Heart right ventricle (tissue), 16 donors: ENCODE measurements around the gene RHOV. TPM values are rescaled to one million over a fixed set of nuclear protein-coding genes. Genes with fewer than 3 reads are reported as not detected.

ENCODE experiments used
- ATAC-seq, 8 donors: fragments of 200-7000 bp; cut with Tn5 transposase; one replicate each; pipeline ENCODE4 v1.9.1; 2020; ENCODE audit warnings: mild to moderate bottlenecking in 8 of 8, moderate library complexity in 8 of 8, moderate number of reproducible peaks in 1 of 8
- DNase-seq, 2 donors: peaks; one replicate each; pipeline ENCODE4 v3.0.0-alpha.2; 2020
- H3K27ac ChIP-seq, 10 donors: fragments of 200-600 bp; sonication (generic) in 2 of 10; one replicate each; pipeline versions ENCODE4 v1.5.0 to v1.8.0; 2020 to 2022; ENCODE audit warnings: mild to moderate bottlenecking in 3 of 10
- H3K27me3 ChIP-seq, 7 donors: fragments of 200-600 bp; one replicate each; pipeline ENCODE4 v1.8.0; 2021 to 2022; ENCODE audit warnings: mild to moderate bottlenecking in 2 of 7
- H3K36me3 ChIP-seq, 9 donors: fragments of 200-600 bp; sonication (generic) in 1 of 9; one replicate each; pipeline versions ENCODE4 v1.5.0 to v1.8.0; 2020 to 2022; ENCODE audit warnings: mild to moderate bottlenecking in 2 of 9
- H3K4me1 ChIP-seq, 9 donors: fragments of 200-600 bp; sonication (generic) in 1 of 9; one replicate each; pipeline versions ENCODE4 v1.5.0 to v1.8.0; 2020 to 2022; ENCODE audit warnings: mild to moderate bottlenecking in 4 of 9
- H3K4me3 ChIP-seq, 10 donors: fragments of 200-600 bp; sonication (generic) in 2 of 10; one replicate each; pipeline versions ENCODE4 v1.5.0 to v1.8.0; 2020 to 2022; ENCODE audit warnings: mild to moderate bottlenecking in 7 of 10, moderate library complexity in 2 of 10
- H3K9me3 ChIP-seq, 11 donors: fragments of 200-600 bp in 10 of 11; sonication (generic) in 2 of 11; one replicate each; pipeline versions ENCODE4 v1.5.0 to v1.8.0; 2013 to 2022; ENCODE audit warnings: mild to moderate bottlenecking in 2 of 11, control low read depth in 1 of 11, moderate library complexity in 1 of 11
- WGBS, 2 donors: extraction: QIAGEN DNeasy Blood & Tissue Kit; methylation state at CpG; one replicate each; pipeline ENCODE4 v1.1.7; 2013; ENCODE audit warnings: inconsistent platforms in 1 of 2; 5-methylcytosine and 5-hydroxymethylcytosine counted together
- intact Hi-C, 10 donors: fragments of 100-400 bp; cut with DNase I; formaldehyde crosslinking; loops; one replicate each; pipeline versions ENCODE4 v1.11.1 to v1.14.2; 2022
- polyA plus RNA-seq, 2 donors: library from polyadenylated mRNA; stranded (reverse); fragments of 200-250 nt; gene quantifications; one replicate each; pipeline ENCODE4 v1.2.3, GENCODE V29; 2013
- total RNA-seq, 10 donors: library from RNA; stranded (reverse); fragmentation: NEBNext Ultra II Directional in 3 of 10; extraction: Animal tissue kit (Norgen Biotek cat#: 25700) in 3 of 10; gene quantifications; one replicate each; pipeline versions ENCODE4 v1.2.1 to v1.2.4, GENCODE V29; 2021 to 2023
- TF ChIP-seq, protein P1 (sequence below), 9 donors: fragments of 200-600 bp; sonication (generic) in 2 of 9; IDR thresholded peaks; one replicate each; pipeline versions ENCODE4 v1.5.0 to v1.8.0; 2021 to 2022; ENCODE audit warnings: antibody characterized with exemption in 9 of 9, mild to moderate bottlenecking in 5 of 9, moderate library complexity in 1 of 9
- donor health status: Arrhythmogenic right ventricular cardiomyopathy.
- donor health status: ischemic (EF 13 %, LVEDD 7.1; RV severe dilation, severe dysfunction).
- donor health status: healthy with polysubstance abuse.
- donor health status: DM: no; HTN: yes; CAD: no.
- donor health status: DM: no; HTN: no; CAD: no.
- donor health status: ischemic (EF 25% LVEDD 6.9; RV normal size, moderate dysfunction).
- donor health status: ischemic (EF 25% LVEDD 5.7; RV mildly dilated, moderate dysfunction).
- donor health status: healthy.
- donor health status: DM: yes; HTN: yes; CAD: no.
- donor health status: Ischemic cardiomyopathy.
- donor health status: ischemic (EF 35%, LVEDD 5.7; RV mildly dilated, moderate dysfunction).
- donor health status: nonischemic (EF 11% LVEDD 7.7; RV severe dilation, severe dysfunction).
- donor health status: DM: yes; HTN: yes; CAD: no.
- donor health status: PGD.
- donor health status: ischemic (EF 29% LVEDD 5.4; RV normal size, mild dysfunction).
- donor health status: nonischemic (EF 23%, LVEDD 6.1; RV moderate dilation, normal function).

The RHOV gene
- total and polyA plus RNA-seq, 12 donors = 0.03 TPM; not detected in 11

DNA sequence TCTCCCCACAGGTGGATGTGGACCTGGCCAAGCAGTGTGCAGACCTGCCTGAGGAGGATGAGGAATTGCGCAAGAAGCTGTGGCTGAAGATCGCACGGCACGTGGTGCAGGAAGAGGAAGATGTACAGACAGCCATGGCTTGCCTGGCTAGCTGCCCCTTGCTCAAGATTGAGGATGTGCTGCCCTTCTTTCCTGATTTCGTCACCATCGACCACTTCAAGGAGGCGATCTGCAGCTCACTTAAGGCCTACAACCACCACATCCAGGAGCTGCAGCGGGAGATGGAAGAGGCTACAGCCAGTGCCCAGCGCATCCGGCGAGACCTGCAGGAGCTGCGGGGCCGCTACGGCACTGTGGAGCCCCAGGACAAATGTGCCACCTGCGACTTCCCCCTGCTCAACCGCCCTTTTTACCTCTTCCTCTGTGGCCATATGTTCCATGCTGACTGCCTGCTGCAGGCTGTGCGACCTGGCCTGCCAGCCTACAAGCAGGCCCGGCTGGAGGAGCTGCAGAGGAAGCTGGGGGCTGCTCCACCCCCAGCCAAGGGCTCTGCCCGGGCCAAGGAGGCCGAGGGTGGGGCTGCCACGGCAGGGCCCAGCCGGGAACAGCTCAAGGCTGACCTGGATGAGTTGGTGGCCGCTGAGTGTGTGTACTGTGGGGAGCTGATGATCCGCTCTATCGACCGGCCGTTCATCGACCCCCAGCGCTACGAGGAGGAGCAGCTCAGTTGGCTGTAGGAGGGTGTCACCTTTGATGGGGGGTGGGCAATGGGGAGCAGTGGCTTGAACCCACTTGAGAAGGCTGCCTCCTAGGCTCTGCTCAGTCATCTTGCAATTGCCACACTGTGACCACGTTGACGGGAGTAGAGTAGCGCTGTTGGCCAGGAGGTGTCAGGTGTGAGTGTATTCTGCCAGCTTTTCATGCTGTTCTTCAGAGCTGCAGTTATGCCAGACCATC is 28.8 kb upstream of the RHOV start:
- WGBS, 2 donors = 82 to 88% methylated on average over 33 of the region's 33 CpGs
- Histone ChIP-seq H3K36me3 (peaks cover 0 to 67% (median 38%) of the 10 kb centered on the region in 9 donors), H3K4me1 (peaks cover 13 to 70% (median 45%) of the 10 kb centered on the region in 9 donors), H3K27ac (peak overlapping the region in 2 of 10 donors; percentile 74 to 99), H3K4me3 (no peak overlapping the region), H3K27me3 (no peaks in the 10 kb centered on the region), H3K9me3 (no peaks in the 10 kb centered on the region)
- TF ChIP-seq, protein P1, sequence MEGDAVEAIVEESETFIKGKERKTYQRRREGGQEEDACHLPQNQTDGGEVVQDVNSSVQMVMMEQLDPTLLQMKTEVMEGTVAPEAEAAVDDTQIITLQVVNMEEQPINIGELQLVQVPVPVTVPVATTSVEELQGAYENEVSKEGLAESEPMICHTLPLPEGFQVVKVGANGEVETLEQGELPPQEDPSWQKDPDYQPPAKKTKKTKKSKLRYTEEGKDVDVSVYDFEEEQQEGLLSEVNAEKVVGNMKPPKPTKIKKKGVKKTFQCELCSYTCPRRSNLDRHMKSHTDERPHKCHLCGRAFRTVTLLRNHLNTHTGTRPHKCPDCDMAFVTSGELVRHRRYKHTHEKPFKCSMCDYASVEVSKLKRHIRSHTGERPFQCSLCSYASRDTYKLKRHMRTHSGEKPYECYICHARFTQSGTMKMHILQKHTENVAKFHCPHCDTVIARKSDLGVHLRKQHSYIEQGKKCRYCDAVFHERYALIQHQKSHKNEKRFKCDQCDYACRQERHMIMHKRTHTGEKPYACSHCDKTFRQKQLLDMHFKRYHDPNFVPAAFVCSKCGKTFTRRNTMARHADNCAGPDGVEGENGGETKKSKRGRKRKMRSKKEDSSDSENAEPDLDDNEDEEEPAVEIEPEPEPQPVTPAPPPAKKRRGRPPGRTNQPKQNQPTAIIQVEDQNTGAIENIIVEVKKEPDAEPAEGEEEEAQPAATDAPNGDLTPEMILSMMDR (IDR thresholded peaks at IDR 0.05) = no peak
- intact Hi-C loops = loop anchor here in 7 of 10 donors (5.0 to 10.0 kb wide), 6 partner anchors 114 to 429 kb away; partner anchors contain the start of genes INO80 (in 3 of the 7), NUSAP1 (in 1 of the 7) and OIP5 (in 1 of the 7)
- no peak for DNase-seq
- no peak for ATAC-seq

DNA sequence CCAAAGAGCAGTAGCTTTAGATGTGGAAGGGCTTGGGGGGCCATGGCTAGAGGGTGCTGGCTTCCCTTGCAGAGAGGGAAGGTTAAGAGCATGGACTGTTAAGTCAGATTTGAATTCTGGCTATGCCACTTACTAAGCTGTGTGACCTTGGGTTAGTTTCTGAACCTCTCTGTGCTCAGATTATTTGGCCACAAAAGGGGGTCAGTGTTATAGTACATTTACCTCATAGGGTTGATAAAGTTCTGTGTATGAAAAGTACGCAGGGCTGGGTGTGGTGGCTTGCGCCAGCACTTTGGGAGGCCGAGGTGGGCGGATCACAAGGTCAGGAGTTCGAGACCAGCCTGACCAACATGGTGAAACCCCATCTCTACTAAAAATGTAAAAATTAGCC is 27.0 kb upstream of the RHOV start:
- Histone ChIP-seq H3K27me3 (no peaks in the 10 kb centered on the region), H3K27ac (no peak overlapping the region), H3K4me3 (no peak overlapping the region), H3K4me1 (peaks cover 7 to 57% (median 30%) of the 10 kb centered on the region in 9 donors), H3K9me3 (no peaks in the 10 kb centered on the region), H3K36me3 (peaks cover 0 to 85% (median 52%) of the 10 kb centered on the region in 9 donors)
- intact Hi-C loops = loop anchor here in 7 of 10 donors (5.0 to 10.0 kb wide), 6 partner anchors 116 to 431 kb away; partner anchors contain the start of genes INO80 (in 3 of the 7), NUSAP1 (in 1 of the 7) and OIP5 (in 1 of the 7)
- DNase-seq = no peak
- 76% methylated on average over 5 of the region's 5 CpGs for WGBS, 2 donors
- no peak for ATAC-seq
- TF ChIP-seq, protein P1 (IDR thresholded peaks at IDR 0.05) = no peak

DNA sequence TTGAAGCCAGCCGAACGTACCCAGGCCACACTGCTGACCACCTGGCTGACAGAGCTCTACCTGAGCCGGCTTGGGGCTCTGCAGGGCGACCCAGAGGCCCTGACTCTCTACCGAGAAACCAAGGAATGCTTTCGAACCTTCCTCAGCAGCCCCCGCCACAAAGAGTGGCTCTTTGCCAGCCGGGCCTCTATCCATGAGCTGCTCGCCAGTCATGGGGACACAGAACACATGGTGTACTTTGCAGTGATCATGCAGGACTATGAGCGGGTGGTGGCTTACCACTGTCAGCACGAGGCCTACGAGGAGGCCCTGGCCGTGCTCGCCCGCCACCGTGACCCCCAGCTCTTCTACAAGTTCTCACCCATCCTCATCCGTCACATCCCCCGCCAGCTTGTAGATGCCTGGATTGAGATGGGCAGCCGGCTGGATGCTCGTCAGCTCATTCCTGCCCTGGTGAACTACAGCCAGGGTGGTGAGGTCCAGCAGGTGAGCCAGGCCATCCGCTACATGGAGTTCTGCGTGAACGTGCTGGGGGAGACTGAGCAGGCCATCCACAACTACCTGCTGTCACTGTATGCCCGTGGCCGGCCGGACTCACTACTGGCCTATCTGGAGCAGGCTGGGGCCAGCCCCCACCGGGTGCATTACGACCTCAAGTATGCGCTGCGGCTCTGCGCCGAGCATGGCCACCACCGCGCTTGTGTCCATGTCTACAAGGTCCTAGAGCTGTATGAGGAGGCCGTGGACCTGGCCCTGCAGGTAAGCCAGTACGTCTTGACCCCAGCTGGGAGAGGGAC is 26.4 kb upstream of the RHOV start:
- TF ChIP-seq, protein P1 (IDR thresholded peaks at IDR 0.05) = no peak
- WGBS, 2 donors = 87 to 91% methylated on average over 36 of the region's 36 CpGs
- Histone ChIP-seq H3K4me1 (peaks cover 2 to 57% (median 30%) of the 10 kb centered on the region in 9 donors), H3K27me3 (no peaks in the 10 kb centered on the region), H3K27ac (no peak overlapping the region), H3K4me3 (no peak overlapping the region), H3K36me3 (peaks cover 0 to 91% (median 55%) of the 10 kb centered on the region in 9 donors), H3K9me3 (no peaks in the 10 kb centered on the region)
- DNase-seq (no peak), ATAC-seq (no peak)
- intact Hi-C loops = loop anchor here in 7 of 10 donors (5.0 to 10.0 kb wide), 6 partner anchors 117 to 432 kb away; partner anchors contain the start of genes INO80 (in 3 of the 7), NUSAP1 (in 1 of the 7) and OIP5 (in 1 of the 7)
